ENCODE results near the gene TDG.

- no peak for TF ChIP-seq GATA2 (IDR thresholded peaks at IDR 0.05; ENCODE audit: low read depth, low read length)
- no peak for TF ChIP-seq GATA3 (IDR thresholded peaks at IDR 0.05; ENCODE audit: low read depth, low read length)
Observed at GRCh38 chr12:103973909-103974308, 8.2 kb downstream of the TDG start.
